OCI-M2 (cell line): Measurements from ENCODE around the gene BTNL8.

Experiments
- DNase-seq: peaks from one replicate; lab custom pipeline; 2025; ENCODE audit not compliant: unreplicated experiment; lab: John Stamatoyannopoulos, UW

BTNL8 gene

GRCh38 chr5:180898621-180899246 lies at the start of gene BTNL8:
BTNL8 (plus strand) TSS chr5:180899159; CDS start chr5:180899311, 152 bp downstream.
- DNase-seq: no peak

- no peak for DNase-seq
These were observed 49.1 kb upstream of the BTNL8 start for GRCh38 chr5:180849827-180850226.

GRCh38 chr5:180850434-180851078 lies 48.4 kb upstream of the BTNL8 start:
- DNase-seq: no peak

DNA sequence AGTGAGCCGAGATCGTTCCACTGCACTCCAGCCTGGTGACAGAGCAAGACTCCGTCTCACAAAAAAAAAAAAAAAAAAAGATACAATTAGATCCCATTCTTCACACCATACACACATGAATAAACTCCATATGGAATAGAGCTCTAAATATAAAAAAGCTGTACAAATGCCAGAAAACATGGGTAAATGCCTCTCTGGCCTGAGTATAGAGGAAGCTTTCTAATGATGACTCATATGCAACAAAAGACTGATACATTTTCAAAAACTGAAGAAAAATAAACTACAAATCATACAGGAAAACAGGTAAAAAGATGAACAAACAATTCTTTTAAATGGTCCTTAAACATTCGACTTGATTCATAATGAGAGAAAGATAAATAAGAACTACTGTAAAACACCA lies 46.5 kb upstream of the BTNL8 start:
- no peak for DNase-seq

GRCh38 chr5:180853121-180853847 lies 45.7 kb upstream of the BTNL8 start:
- DNase-seq: no peak

GRCh38 chr5:180853848-180854176 lies 45.1 kb upstream of the BTNL8 start:
- DNase-seq: no peak

DNA sequence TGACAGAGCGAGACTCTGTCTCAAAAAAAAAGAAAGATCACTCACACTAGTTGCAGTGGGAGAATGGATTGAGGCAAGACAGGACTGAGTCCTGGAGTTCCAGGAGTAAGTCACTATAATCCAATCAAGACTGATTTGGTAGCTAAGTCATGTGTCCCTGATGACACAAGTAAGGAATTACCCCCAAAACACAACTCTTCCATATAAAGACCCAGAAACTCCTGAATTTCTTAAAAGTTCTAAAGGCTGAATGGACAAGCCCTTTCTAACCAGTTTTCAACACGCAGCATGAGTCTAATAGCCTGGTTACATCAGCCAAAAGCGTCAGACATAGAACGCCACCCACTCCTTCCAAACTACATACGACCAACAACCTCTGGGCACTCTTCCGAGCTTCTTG lies 40.4 kb upstream of the BTNL8 start:
- no peak for DNase-seq

GRCh38 chr5:180860273-180860886 lies 38.6 kb upstream of the BTNL8 start:
- DNase-seq: no peak

- DNase-seq: peak; percentile 32
These were observed 37.8 kb upstream of the BTNL8 start, which contains the start of gene ZFP62 for GRCh38 chr5:180860887-180861822. ZFP62 (minus strand) TSS chr5:180861276; CDS start chr5:180861219, 57 bp downstream.

GRCh38 chr5:180862645-180863044 lies 36.3 kb upstream of the BTNL8 start:
- DNase-seq: no peak

- no peak for DNase-seq
These were observed 32.8 kb upstream of the BTNL8 start for GRCh38 chr5:180865981-180866695.

DNA sequence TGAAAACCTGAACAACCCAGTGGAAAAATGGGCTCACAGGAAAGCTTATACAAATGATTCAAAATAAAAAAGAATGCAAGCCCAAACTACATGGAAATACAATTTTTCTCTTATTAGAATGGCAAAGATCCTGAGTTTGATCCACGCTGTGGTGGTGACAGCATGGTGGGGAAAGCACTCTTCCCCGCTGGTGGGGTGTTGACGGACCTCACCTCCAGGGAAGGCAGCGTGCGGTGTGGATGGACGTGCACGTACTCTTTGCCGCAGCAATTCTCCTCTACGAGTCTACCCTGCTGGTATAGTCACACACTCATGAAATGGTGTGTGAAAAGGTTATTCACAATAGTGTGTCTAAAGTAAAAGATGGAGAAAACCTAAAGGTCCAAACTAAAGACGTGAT lies 32.0 kb upstream of the BTNL8 start:
- no peak for DNase-seq

- peak; percentile 3 for DNase-seq
These were observed 30.0 kb upstream of the BTNL8 start for GRCh38 chr5:180868960-180869359.

DNA sequence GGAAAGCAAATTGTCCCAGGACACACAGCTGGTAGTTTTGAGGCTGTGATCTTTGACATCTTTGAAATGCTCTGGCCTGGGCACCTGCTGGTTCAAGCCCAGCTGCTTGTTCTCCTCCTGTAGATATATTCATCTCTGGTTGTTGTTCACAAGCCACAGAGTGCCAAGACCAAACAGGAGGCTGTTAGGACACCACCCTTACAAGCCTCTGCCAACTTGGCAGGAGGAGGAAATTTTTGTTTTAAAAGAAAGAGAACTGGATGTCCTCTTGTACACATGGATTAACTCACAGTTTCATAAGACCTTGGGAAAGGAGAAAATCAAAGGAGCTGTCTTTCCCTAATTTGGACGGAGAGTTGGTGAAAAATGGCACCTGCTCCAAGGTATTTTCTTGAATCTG lies 29.4 kb upstream of the BTNL8 start:
- no peak for DNase-seq

DNA sequence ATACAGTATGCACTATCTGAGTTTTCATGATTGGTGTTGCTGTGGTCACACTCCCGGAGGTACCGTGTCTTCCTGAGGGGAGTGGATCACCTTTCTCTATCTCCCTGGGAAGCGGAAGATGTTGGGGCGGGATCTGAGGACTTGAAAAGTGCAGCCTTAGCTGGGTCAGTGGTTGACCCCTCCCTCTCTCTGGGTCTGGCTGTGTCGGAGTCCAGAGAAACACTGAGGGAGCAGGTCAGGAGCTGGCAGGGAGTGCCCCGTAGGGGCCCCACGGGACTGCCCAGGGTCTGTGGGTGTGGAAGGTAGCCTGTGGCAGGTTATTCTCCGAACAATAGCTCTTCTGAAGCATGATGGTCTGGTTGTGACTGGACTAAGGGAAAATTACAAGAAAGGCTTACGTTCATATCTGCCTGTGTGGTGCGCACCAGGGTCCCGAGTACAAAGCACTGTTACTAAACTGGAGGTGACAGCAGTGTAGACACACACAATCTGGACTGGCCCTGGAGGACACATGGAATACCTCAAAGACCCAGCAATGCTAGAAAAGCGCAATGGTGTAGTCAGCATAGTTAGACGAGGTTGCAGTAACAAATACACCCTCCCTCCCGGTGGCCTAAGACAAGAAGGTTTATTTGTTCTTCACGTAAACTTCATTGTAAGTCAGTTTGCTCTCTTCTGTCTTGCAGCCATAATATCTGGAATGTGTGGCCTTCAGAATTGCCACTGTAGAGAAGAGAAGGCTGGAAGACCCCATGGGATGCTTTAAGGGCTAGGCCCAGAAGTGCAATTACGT lies 28.5 kb upstream of the BTNL8 start:
- DNase-seq: no peak

DNA sequence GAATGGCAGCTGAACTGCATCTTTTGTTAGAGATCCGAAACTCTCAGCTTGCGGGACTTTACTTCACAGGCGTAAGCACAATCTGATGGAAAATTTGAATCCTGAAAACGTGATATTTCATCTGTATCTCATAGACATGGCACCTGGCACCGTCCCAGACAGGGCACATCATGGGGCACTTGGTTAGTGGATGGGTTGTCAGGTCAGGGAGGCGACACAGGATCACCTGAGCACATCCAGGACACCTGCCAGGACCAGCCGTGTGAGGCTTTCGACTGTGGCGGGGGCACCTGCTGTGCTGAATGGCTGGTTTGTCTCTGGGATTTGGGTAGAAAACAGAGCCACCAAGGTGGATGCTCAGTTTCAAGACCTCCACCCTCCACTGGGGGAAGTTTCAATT lies 26.5 kb upstream of the BTNL8 start:
- no peak for DNase-seq

DNA sequence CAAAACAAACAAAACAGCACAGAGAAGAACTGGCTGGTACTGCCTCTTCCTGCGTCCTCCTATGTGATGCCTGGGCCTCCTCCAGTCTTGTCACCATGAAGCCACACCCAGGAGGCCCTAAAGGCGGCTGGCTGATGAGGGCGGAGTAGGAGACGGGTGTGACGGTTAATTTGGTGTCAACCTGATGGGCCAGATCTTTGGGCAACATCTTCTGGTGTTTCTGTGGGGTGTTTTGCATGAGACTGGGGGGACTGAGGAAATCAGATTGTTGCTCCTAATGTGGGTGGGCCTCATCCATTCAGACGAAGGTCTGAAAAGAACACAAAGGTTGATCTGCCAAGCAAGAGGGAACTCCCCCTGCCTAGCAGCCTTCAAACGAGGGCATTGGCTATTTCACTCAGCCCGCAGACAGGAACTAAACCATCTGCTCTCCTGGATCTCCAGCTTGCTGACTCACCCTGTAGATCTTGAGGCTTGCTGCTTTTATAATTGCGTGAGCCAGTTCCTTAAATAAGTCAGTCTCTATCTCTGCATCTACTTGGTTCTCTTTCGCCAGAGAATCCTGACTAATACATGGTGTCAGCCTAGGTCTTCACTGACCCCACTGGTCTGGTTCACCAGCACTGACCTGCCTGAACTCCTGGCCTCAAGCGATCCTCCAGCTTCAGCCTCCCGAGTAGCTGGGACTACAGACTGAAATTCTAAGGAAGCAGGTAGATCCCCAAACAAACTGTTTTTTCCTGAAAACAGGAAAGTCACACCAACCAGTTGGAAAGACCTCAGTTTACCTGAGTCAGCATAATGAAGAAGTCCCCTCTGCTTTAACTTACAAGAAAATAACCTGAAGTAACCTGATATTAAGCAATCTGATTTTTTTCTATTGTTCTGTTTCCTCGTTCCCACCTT lies 25.1 kb upstream of the BTNL8 start:
- DNase-seq: no peak

DNA sequence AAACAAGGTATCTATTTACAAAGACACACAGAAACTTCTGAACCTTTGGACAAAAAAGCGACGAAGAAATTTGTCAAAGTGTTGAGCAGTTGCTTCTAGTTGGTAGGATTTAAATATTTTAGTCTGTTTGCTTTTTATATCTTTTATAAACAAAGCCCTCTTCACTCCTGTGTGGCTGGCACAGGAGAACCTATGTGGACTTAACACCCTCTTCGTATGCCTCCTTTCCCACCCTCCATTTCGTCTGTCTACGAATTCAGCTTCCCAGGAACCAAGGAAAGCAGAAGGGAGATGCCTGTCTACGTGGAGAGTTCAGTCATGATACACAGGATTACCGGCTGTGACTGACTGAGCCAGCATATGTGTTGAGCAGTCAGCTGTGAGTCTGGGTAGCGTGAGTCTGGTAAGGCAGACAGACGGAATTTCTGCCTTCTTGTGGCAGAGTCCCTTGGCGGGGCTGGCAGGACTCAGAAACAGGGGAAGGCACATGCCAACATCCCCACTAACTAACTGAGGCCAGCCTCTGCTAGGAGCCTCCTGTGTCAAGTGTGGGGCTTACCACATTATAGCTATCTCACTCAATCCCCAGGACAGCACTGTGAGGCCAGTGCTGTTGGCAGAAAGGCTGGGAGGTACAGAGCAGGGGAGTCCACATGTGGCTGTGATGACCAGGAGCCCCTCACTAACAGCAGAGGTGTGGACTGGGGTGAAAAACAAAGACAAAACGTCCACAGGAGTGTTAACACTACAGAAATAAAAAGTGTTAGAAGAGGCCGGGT lies 24.0 kb upstream of the BTNL8 start:
- no peak for DNase-seq
